Right lung (tissue), 5 donors: ENCODE results near the gene PGC. TPM values are rescaled to one million over a fixed set of nuclear protein-coding genes. Genes with fewer than 3 reads are reported as not detected.
A peak's percentile ranks its signal among the peaks of the same experiment; 100 is the strongest.
"Not testable (repeated sequence)": the region's sequence is repeated elsewhere in the genome, so short reads cannot be mapped to it uniquely, and the experiment has no call there.

Experiments
- DNase-seq, 2 donors: peaks; one replicate each; pipeline ENCODE4 v3.0.0-alpha.2; 2013
- polyA plus RNA-seq, 5 donors: library from polyadenylated mRNA; unstranded; fragments of 120-200 nt; gene quantifications; one replicate each; pipeline versions ENCODE4 v1.2.1 to v1.2.3, GENCODE V29; 2013; ENCODE audit warnings: inconsistent platforms in 1 of 5, low replicate concordance in 1 of 5; ENCODE audit not compliant: insufficient read length in 5 of 5, insufficient read depth in 1 of 5

Gene PGC
- polyA plus RNA-seq, 5 donors: 5.4 to 10.5 (median 6.6) TPM

DNA sequence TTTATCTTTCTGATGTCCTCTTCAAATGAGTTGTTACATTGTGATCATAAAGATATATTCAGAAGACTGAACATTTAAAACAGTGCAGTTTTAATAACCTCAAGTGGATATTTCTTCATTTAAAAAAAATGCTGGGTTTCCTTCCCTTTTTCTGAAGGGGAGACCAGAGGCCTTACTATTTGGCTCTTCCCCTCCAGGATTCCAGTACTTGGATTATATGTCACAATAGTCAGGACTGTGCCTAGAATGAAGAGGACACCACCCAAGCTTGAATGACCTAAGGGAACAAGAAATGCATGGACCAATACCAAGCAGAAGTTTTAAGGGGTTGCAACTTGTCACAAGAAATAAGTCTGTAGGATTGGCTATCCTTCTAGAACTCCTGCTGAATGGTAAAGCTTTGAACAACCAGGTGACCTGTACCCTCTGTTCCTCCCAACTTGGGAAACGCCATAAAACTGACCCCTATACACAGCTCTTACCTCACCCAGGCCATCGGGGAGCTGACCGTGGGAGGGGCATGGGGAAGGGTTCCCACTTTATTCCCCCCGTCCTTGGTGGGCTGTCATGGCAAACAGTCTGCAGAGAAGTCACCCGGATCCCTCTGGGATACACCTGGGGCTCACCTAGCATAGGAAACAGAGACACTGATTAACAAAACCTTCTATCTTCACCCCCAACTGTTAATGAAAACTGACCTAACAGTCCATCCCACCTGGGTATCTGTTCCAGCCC is 30.5 kb upstream of the PGC start:
- DNase-seq: no peak

- DNase-seq: no peak
Observed at GRCh38 chr6:41775293-41775882, 28.2 kb upstream of the PGC start.

- DNase-seq: no peak
Observed at GRCh38 chr6:41774841-41775240, 27.6 kb upstream of the PGC start.

GRCh38 chr6:41771058-41771983 is 24.1 kb upstream of the PGC start:
- DNase-seq: no peak

DNA sequence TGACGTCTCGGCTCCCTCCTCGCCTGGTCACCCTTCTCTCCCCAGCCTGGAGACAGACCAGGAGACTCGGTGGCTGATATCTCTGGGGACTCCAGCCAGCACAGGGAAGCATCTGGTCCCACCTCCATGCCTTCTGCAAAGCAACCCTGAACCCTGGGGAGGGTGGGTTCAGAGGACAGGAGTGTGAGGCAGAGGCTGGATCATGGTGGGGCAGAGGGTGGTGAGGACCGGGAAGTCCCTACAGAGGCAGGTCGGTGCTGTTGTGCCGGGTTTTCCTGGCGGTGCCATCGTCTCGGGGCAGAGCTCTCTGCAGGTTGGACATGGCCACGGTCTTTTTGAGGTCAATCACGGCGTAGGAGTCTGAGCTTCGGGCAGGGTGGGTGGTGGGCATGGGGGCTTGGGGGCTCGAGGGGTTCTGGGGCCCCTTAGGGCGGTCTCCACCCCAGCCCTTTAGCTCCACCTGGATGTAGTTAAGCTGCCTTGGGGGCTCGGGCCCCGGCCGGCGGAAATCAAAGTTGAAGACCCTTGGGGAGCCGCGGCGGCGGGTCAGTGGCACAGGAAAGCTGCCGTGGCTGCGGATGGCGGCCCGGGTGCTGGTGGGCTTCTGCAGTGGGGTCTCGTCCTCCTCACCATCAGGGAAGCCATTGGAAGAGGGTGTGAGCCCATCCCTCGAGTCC is 23.3 kb upstream of the PGC start:
- DNase-seq: no peak

DNA sequence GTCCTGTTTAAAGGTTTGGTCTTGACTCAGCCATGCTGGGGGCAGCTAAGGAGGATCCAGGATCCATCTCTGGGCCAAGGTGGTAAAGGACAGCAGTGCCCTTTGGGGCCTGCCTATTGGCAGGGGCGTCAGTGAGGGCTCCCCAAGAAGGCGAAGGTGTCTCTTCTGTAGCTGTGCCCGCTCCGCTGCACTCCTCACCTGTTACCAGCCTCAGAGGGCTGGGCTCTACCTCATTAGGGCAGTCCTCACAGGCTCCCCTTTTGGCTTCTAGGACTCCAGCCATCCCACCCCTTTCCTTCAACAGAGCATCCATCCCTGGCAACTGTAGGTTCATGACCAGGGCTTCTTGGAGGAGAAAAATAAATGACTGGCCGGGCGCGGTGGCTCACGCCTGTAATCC is 22.2 kb upstream of the PGC start:
- DNase-seq: no peak

DNA sequence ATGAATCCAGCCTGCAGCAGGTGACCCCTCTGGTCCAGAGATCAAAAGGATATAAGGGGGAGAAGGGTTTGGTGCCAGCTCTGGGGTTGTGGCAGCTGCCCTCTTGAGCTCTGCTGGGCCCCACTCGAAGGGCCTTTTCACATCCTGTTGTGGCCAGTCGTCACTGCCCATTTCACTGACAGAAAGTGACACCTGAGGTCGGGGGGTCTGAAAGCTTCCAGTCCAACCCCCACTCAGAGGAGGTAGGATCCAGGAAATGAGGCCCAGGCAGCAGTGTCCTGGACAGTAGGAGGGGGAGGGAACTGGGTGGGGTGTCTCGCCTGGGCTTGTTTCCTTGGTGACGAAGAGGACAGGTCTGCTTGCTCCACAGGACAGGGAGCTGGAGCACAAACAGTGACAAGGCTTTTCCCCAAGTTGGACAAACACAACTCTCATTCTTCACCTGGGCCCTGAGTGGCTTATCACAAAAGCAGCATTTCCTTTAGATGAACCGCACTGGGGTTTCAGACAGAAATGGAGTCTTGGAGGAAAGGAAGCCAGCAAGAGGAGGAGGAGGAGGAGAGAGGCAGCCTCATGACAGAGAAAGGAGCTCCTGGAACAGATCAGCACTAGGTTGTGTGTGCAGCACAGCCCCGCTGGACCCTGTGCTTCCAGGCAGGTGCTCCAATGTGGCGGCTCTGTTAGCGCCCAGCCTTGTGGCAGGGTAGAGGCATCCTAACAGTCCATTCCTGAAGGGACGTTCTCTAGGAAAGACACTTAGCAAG is 21.5 kb upstream of the PGC start:
- DNase-seq: no peak

GRCh38 chr6:41767112-41767833 is 20.1 kb upstream of the PGC start:
- DNase-seq: peak; percentile 86 to 89

- not testable (repeated sequence) for DNase-seq
Observed at GRCh38 chr6:41766043-41766664, 19.0 kb upstream of the PGC start.

DNA sequence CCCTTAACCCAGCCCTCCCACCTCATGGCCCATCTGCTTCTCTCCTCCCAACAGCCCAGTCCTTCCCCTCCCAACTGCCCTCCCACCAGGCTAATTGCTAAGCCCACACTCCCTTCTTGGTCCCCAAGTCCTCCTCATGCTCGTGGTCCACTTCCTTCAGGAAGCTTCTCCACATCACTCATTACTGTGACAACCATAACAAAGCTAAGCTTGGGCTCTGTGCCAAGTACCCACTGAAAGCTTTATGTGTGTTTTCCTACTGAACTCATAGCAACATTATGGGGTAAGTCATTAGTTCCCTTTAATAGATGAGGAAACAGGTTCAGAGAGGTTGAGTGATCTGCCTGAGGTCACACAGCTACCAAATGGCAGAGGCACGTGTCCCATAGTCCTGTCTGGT is 16.3 kb upstream of the PGC start:
- DNase-seq: no peak

DNA sequence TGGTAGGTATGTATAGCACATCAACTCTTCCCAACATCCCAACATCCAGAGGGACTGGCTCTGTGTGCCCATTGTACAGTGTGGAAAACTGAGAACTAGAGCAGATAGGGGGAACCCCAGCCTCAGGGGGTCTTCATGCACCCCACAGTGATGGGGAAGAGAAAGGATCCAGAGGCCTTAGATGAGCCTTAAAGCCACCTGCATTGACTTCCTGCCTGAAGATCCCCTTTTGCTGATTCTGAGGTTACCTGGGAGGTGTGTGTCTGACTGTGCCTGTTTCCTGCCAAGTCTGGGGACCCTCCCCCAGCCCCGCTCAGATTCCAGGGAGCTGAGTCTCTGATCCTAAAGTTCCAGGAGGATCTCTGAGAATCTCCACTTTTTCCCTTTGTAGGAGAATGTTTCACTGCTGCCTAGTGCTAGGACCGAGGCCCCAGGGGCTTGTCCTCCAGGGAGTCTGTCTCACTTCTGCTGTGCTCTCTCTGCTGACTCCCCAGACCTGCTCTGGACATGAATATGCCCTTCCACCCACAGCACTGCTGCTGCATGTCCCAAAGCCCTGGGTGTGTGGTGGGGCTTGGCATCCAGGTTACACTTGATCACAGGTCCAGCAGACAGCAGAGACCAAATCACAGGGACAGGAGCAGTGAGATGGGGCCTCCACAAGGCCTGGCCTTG is 12.8 kb upstream of the PGC start:
- no peak for DNase-seq

- DNase-seq: no peak
Observed at GRCh38 chr6:41759106-41759904, 12.1 kb upstream of the PGC start.

DNA sequence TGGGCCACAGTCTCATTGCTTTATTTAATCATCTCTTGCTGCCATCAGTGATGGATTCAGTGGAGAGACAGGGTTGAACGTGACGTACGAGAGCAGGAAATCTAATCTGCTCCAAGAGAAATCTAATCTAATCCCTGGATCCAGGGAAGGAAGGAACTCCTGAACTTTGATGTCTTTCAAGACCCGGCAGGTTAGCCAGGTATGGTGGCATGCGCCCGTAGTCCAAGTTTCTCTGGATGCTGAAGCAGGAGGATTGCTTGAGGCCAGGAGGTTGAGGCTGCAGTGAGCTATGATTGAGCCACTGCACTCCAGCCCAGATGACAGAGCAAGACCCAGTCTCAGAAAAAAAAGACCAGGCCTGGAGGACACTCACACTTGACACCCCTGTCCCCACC is 11.4 kb upstream of the PGC start:
- DNase-seq: no peak

- no peak for DNase-seq
Observed at GRCh38 chr6:41757931-41758640, 10.9 kb upstream of the PGC start.

DNA sequence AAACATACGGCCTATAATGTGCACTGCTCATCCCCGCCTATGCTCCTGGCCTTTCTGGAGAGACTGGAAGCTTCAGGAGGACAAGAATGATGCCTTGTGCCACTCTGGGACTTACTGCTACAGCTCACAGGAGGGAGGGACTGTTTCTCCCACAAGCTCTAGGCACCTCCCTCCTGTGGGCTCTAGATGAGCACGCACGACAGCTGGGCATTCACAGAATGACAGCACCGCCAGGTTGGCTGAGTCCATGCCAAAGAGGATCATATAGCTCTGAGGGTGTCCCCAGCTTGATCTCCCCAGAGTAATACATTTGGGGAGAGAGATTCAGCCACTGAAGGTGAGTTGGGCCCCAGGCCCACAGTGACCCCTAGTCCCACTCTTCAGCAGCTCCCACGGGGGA is 10.1 kb upstream of the PGC start:
- DNase-seq: no peak

DNA sequence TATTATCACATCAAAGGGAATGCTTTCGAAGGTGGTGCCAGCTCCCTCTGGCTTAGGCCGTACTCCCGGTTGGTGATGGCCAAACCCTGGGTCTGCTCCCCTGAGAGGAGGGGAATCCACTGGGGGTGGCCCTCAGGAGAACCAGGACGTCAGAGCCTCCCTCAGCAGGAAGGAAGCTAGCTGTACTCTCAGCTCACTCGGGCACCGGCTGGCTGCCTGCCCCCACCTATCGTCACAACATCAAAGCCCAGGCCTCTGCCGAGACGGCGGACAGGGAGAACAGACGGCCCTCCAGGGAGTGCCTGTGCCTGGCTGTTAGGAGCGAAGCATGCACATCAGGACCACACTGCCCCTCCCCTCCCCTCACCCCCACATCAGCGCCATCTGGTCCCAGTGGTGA is 9.2 kb upstream of the PGC start:
- no peak for DNase-seq

DNA sequence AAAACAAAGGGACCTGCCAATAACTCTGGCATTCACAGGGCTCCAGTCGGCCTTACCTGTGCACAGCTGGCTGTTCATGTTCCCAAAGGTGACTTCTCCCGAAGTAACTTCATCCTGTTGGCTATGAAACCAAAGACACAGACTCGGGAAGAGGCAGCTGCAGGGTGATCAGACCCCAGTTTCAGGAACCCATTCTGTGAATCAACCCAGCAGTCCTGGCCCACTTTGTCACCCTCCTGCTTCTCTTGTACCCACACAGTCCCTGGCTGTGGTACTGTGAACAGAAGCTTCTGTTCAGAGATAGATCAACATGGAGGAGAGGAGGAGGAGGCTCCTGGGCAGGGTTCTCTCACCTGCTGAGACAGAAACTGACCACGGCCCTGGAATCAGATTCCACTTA is 8.7 kb upstream of the PGC start:
- DNase-seq: no peak

GRCh38 chr6:41750374-41750773 is 3.2 kb upstream of the PGC start:
- DNase-seq: no peak
